Thymus (tissue), 11 donors: Measurements from ENCODE around the gene PRKCB. TPM values are rescaled to one million over a fixed set of nuclear protein-coding genes. Genes with fewer than 3 reads are reported as not detected.
A peak's percentile ranks its signal among the peaks of the same experiment; 100 is the strongest.

Source experiments
- DNase-seq, 9 donors: peaks; one replicate each; pipeline ENCODE4 v3.0.0-alpha.2; 2013; ENCODE audit warnings: low spot score in 9 of 9, low read depth in 6 of 9, missing footprints in 1 of 9
- H3K27ac ChIP-seq, 2 donors: one replicate each; pipeline ENCODE4 v1.5.1; 2013; ENCODE audit warnings: control low read depth in 1 of 2, low read depth in 1 of 2, low read length in 1 of 2, mild to moderate bottlenecking in 1 of 2, moderate library complexity in 1 of 2
- H3K27me3 ChIP-seq, 2 donors: one replicate each; pipeline ENCODE4 v1.5.1; 2013; ENCODE audit warnings: low read length in 1 of 2; ENCODE audit not compliant: control insufficient read depth in 2 of 2, insufficient read depth in 1 of 2
- H3K36me3 ChIP-seq, 2 donors: one replicate each; pipeline ENCODE4 v1.5.1; 2013; ENCODE audit warnings: low read length in 1 of 2, mild to moderate bottlenecking in 1 of 2, moderate library complexity in 1 of 2; ENCODE audit not compliant: control insufficient read depth in 2 of 2, insufficient read depth in 2 of 2
- H3K4me1 ChIP-seq, 2 donors: one replicate each; pipeline ENCODE4 v1.5.1; 2013; ENCODE audit warnings: low read length in 2 of 2; ENCODE audit not compliant: control insufficient read depth in 2 of 2, insufficient read depth in 2 of 2
- H3K4me3 ChIP-seq, 2 donors: one replicate each; pipeline ENCODE4 v1.5.1; 2013; ENCODE audit warnings: low read length in 2 of 2, control low read depth in 1 of 2, mild to moderate bottlenecking in 1 of 2
- H3K9me3 ChIP-seq, 2 donors: one replicate each; pipeline ENCODE4 v1.5.1; 2013; ENCODE audit warnings: low read length in 1 of 2, mild to moderate bottlenecking in 1 of 2; ENCODE audit not compliant: control insufficient read depth in 2 of 2, insufficient read depth in 1 of 2
- WGBS: extraction: QIAGEN DNeasy Blood & Tissue Kit; methylation state at CpG from one replicate; pipeline ENCODE4 v1.1.7; 2013; 5-methylcytosine and 5-hydroxymethylcytosine counted together
- polyA plus RNA-seq: library from polyadenylated mRNA; stranded (reverse); fragments of 200-250 nt; gene quantifications from one replicate; pipeline ENCODE4 v1.2.3, GENCODE V29; 2013
- total RNA-seq: library from RNA; stranded (reverse); fragments of 120-200 nt; gene quantifications from one replicate; pipeline ENCODE4 v1.2.4, GENCODE V29; 2013
- donor health status: healthy.

Gene PRKCB
- total and polyA plus RNA-seq, 2 donors: 21.9 to 57.4 TPM

DNA sequence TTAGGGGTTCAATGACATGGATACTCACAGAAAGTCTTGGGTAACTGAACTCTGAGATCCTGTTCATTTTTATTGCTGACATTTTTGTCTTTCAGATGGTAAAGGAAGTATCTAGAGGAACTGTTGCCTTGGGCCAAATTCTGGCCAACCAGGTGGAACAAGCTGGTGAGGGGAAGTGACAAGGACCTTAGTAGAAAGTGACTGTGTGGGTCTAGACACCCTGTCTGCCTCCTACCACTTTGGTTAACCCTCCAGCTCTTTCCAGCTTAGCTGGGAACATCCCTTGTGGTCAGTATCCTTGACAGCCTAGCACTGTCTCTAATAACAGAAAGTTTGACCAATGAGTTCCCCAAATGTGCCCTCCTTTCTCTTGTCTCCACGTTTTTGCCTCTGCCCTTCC lies 28.8 kb upstream of the PRKCB start:
- no peaks in the 10 kb centered on the region for H3K36me3 ChIP-seq
- WGBS: 90% methylated on average over 1 of the region's 1 CpG
- H3K27ac ChIP-seq: no peak overlapping the region
- H3K4me1 ChIP-seq: no peaks in the 10 kb centered on the region
- no peak overlapping the region for H3K4me3 ChIP-seq
- no peaks in the 10 kb centered on the region for H3K9me3 ChIP-seq
- peak in 1 of 9 donors; percentile 12 for DNase-seq
- no peaks in the 10 kb centered on the region for H3K27me3 ChIP-seq

DNA sequence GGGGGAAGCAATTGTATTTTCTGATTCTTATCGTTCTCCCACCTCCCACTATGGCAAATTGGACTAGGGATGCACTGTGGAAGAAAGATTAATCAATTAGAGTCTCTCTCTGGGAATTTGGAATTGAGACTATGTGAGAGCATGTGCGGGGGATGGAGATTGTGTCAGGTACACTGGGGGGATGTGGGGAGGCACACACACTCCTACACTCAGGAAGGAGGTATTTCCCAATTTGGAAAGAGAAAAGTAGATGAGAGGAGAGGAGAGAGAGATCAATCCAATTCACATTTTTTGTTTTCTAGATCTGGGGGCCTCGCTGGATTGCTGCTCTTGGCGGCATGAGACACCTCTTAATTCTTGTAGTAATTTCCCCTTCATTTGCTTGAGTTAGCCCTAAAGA lies 14.3 kb upstream of the PRKCB start:
- WGBS: 95% methylated on average over 4 of the region's 4 CpGs
- peaks cover 2 to 7% of the 10 kb centered on the region in 2 donors for H3K4me1 ChIP-seq

DNA sequence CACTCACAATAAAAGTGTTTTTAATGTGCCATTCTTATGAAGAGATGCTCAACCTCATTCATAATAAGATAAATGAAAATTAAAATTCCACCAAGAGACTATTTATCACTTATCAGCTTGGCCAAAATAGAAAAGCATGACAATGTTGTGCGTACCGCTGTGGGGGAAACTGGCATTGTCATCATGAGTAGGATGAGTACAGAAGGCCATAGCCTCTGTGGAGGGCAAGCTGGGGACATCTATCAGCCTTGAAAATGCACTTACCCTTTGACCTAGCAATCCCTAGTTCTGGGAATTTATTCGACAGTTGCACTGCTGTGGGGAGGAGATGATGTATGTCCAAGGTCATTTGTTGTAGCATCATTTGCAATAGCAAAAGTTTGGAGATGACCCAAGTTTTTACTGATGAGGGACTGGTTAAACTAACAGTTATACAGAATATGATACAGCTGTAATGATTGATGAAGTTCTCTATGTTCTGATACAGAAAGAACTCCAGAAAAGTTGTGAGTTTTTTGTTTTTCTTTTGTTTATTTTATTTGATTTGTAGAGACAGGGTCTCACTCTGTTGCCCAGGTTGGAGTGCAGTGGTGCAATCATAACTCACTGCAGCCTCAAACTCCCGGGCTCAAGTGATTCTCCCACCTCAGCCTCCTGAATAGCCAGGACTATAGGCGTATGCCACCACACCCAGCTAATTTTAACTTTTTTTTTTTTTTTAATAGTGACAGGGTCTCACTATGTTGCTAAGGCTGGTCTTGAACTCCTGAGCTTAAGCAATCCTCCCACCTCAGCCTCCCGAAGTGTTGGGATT lies 13.7 kb upstream of the PRKCB start:
- Histone ChIP-seq H3K9me3 (no peaks in the 10 kb centered on the region), H3K4me1 (peaks cover 5 to 9% of the 10 kb centered on the region in 2 donors), H3K4me3 (no peak overlapping the region), H3K36me3 (no peaks in the 10 kb centered on the region), H3K27ac (no peak overlapping the region), H3K27me3 (no peaks in the 10 kb centered on the region)
- DNase-seq: no peak
- 97% methylated on average over 6 of the region's 6 CpGs for WGBS

More for the DNA sequence above, 14.3 kb upstream of the PRKCB start:
- Histone ChIP-seq H3K27ac (no peak overlapping the region), H3K4me3 (no peak overlapping the region), H3K9me3 (no peaks in the 10 kb centered on the region), H3K27me3 (no peaks in the 10 kb centered on the region), H3K36me3 (no peaks in the 10 kb centered on the region)
- DNase-seq: no peak

DNA sequence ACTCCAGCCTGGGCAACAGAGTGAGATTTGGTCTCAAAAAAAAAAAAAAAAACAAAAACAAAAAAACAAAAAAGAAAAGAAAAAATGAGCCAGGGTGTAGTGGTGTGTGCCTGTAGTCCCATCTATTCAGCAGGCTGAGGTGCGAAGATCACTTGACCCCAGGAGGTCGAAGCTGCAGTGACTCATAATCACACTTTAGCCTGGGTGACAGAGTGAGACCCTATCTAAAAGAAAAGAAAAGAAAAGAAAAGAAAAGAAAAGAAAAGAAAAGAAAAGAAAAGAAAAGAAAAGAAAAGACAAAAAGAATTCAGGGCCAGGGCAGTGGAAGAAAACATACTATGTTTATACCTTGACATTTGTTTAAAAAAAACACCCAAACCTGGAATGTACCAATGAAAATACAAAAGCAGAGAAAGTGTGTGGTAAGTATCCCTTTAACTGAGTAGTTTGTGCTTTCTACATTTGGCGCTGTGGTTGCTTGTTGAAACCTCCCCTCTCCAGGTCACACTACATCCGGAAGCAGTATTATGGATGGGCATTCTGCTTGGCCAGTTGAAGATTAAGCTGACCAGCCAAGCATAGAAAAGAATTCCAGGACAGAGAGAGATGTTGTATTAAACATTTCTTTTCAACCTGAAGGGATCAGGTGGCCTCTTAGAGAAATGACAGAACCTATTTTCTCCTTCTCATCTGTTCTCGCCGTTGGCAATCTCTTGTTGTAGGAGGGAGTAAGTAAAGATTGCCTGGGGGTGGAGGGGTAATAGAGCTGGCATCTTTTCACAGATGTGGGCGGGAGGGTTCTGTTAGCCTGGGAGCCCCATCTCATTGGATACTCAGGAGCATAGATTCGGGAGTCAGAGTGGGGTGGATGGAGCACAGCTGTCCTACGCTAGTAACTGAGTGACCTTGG lies 12.1 kb upstream of the PRKCB start:
- 93% methylated on average over 9 of the region's 9 CpGs for WGBS

DNA sequence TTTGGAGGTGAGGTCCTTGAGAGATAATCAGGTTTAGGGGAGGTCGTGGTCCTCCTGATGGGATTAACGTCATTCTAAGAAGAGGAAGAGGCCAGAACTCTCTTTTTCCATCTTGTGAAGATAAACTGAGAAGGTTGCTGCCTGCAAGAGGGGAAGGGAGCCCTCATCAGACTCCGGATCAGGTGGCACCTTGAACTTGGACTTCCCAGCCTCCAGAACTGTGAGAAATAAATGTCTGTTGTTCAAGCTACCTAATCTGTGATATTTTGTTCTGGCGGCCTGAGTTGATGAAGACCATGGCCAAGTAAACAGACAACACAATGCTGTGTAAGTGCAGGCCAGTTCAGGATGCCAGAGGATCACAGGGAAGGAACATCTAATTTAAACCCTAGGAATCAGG lies 10.9 kb upstream of the PRKCB start:
- H3K27me3 ChIP-seq: no peaks in the 10 kb centered on the region
- H3K36me3 ChIP-seq: no peaks in the 10 kb centered on the region
- 86% methylated on average over 4 of the region's 4 CpGs for WGBS
- DNase-seq: no peak
- no peaks in the 10 kb centered on the region for H3K9me3 ChIP-seq
- no peak overlapping the region for H3K27ac ChIP-seq
- peaks cover 5 to 9% of the 10 kb centered on the region in 2 donors for H3K4me1 ChIP-seq
- no peak overlapping the region for H3K4me3 ChIP-seq

More for the DNA sequence above, 12.1 kb upstream of the PRKCB start:
- no peaks in the 10 kb centered on the region for H3K36me3 ChIP-seq
- H3K27me3 ChIP-seq: no peaks in the 10 kb centered on the region
- H3K27ac ChIP-seq: no peak overlapping the region
- no peaks in the 10 kb centered on the region for H3K9me3 ChIP-seq
- H3K4me3 ChIP-seq: no peak overlapping the region
- DNase-seq: no peak
- H3K4me1 ChIP-seq: peaks cover 5 to 9% of the 10 kb centered on the region in 2 donors

DNA sequence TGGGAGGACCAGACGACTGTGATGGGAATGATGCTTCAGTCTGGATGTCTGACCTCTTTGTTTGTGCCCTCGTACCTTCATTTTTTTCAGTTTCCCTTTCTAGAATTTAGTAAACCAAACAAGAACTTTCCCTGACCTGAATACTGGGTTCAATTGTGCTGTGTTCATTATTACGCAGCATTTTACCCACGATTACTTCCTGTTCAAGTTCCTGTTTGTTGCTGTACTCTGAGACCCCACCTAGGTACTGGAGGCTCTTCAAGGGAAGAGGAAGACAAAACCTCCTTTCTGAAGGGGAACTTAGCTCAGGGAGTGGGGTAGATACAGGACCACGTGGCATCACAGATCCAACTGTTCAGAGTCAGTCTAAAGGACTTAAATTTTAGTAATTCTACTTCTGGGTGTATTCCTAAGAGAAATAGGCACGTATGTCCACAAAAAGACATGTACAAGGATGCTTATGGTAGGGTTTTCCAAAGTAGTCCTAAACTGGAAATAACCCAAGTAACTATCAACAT lies 9.2 kb upstream of the PRKCB start:
- peak overlapping the region; percentile 6 to 48 for H3K27ac ChIP-seq
- H3K27me3 ChIP-seq: no peaks in the 10 kb centered on the region
- H3K4me3 ChIP-seq: no peak overlapping the region
- 15% methylated on average over 6 of the region's 6 CpGs for WGBS
- H3K36me3 ChIP-seq: no peaks in the 10 kb centered on the region
- peaks cover 5 to 9% of the 10 kb centered on the region in 2 donors for H3K4me1 ChIP-seq
- H3K9me3 ChIP-seq: no peaks in the 10 kb centered on the region
- DNase-seq: peak in 6 of 9 donors; percentile 28 to 81 (median 54)

DNA sequence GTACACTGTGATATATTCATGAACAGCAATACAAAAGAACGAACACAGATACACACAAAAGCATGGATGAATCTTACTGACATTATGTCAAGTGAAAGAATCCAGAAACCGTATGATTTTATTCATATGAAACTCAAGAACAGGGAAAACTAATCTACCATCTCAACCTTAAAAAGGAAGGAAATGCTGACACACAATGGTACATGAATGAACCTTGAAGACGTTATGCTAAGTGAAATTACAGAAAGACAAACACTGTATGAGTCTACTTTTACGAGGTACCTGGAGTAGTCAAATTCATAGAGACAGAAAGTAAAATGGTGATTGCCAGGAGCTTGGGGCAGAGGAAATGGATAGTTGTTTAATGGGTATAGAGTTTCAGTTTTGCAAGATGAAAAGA lies 8.7 kb upstream of the PRKCB start:
- no peaks in the 10 kb centered on the region for H3K27me3 ChIP-seq
- H3K9me3 ChIP-seq: no peaks in the 10 kb centered on the region
- H3K4me1 ChIP-seq: peaks cover 5 to 9% of the 10 kb centered on the region in 2 donors
- H3K4me3 ChIP-seq: no peak overlapping the region
- 30% methylated on average over 4 of the region's 4 CpGs for WGBS
- no peaks in the 10 kb centered on the region for H3K36me3 ChIP-seq
- peak overlapping the region in 1 of 2 donors; percentile 48 for H3K27ac ChIP-seq
- DNase-seq: no peak

DNA sequence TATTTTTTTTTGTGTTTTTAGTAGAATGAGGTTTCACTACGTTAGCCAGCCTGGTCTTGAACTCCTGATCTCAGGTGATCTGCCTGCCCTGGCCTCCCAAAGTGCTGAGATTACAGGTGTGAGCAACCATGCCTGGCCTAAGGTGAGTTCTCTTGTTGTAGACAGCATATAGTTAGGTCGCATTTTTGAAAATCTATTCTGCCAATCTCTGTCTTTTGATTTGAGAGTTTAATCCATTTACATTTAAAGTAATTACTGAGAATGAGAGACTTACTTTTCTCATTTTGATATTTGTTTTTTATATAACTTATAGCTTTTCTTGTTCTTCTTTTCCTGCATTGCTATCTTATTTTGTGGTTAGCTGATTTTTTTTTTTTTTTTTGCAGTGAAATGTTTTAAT lies 6.3 kb upstream of the PRKCB start:
- Histone ChIP-seq H3K36me3 (no peaks in the 10 kb centered on the region), H3K27me3 (no peaks in the 10 kb centered on the region), H3K9me3 (no peaks in the 10 kb centered on the region), H3K27ac (no peak overlapping the region), H3K4me3 (no peak overlapping the region), H3K4me1 (peaks cover 10 to 17% of the 10 kb centered on the region in 2 donors)
- 96% methylated on average over 2 of the region's 2 CpGs for WGBS
- DNase-seq: no peak

DNA sequence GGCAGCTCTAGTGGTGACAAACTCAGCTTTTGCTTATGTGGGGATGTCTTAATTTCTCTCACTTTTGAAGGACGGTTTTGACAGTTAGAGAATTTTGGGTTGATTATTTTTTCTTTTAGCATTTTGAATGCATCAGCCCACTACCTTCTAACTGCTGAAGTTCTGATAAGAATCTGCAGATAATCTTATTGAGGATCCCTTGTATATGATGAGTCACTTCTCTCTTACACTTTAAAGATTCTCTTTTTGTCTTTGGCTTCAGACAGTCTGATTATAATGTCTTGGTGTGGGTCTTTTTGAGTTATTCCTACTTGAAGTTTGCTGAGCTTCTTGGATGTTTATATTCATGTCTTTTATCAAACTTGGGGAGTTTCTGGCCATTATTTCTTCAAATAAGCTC lies 5.5 kb upstream of the PRKCB start:
- 51% methylated on average over 1 of the region's 1 CpG for WGBS
- Histone ChIP-seq H3K27ac (no peak overlapping the region), H3K4me3 (no peak overlapping the region), H3K4me1 (peaks cover 10 to 20% of the 10 kb centered on the region in 2 donors), H3K36me3 (no peaks in the 10 kb centered on the region), H3K9me3 (no peaks in the 10 kb centered on the region), H3K27me3 (peaks cover 2 to 3% of the 10 kb centered on the region in 2 donors)
- no peak for DNase-seq
